Loucy (cell line): ENCODE results near the gene SMYD1.

Source experiments
- H2AFZ ChIP-seq: fragments of 200-600 bp; sonication (generic); 2 replicates; pipeline ENCODE4 v1.6.0; 2016; ENCODE audit warnings: antibody characterized with exemption, mild to moderate bottlenecking, low read length, moderate library complexity
- H3F3A ChIP-seq: fragments of 200-600 bp; 2 replicates; pipeline ENCODE4 v1.6.0; 2016; ENCODE audit warnings: antibody characterized with exemption, low read depth, mild to moderate bottlenecking
- H3K27me3 ChIP-seq: fragments of 200-600 bp; sonication (generic); 2 replicates; pipeline ENCODE4 v1.6.1; 2014; ENCODE audit warnings: low read length, mild to moderate bottlenecking; ENCODE audit not compliant: insufficient read depth, poor library complexity, severe bottlenecking
- H3K36me3 ChIP-seq: fragments of 200-600 bp; sonication (generic); 2 replicates; pipeline ENCODE4 v1.6.1; 2016; ENCODE audit warnings: low read length; ENCODE audit not compliant: insufficient read depth
- H3K4me1 ChIP-seq: fragments of 200-600 bp; sonication (generic); 2 replicates; pipeline ENCODE4 v1.5.1; 2014; ENCODE audit warnings: low read length, mild to moderate bottlenecking; ENCODE audit not compliant: insufficient read depth, poor library complexity, severe bottlenecking
- H3K4me2 ChIP-seq: fragments of 200-600 bp; sonication (generic); 2 replicates; pipeline ENCODE4 v1.6.0; 2014; ENCODE audit warnings: antibody characterized with exemption, low read length, low read depth, mild to moderate bottlenecking; ENCODE audit not compliant: poor library complexity, severe bottlenecking
- H3K4me3 ChIP-seq: fragments of 200-600 bp; sonication (generic); 2 replicates; pipeline ENCODE4 v1.5.1; 2014; ENCODE audit warnings: low read length, mild to moderate bottlenecking, mixed read lengths; ENCODE audit not compliant: poor library complexity, severe bottlenecking
- H3K79me2 ChIP-seq: fragments of 200-600 bp; sonication (generic); 2 replicates; pipeline ENCODE4 v1.6.1; 2014; ENCODE audit warnings: low read length; ENCODE audit not compliant: insufficient read depth
- H3K9ac ChIP-seq: fragments of 200-600 bp; sonication (generic); 2 replicates; pipeline ENCODE4 v1.6.0; 2014; ENCODE audit warnings: mild to moderate bottlenecking, low read depth, low read length, moderate library complexity; ENCODE audit not compliant: poor library complexity, severe bottlenecking
- H3K9me2 ChIP-seq: fragments of 200-600 bp; sonication (generic); replicated peaks from 2 replicates; pipeline ENCODE4 v1.6.1; 2016; ENCODE audit warnings: low read depth, low read length, mixed read lengths
- H3K9me3 ChIP-seq: fragments of 200-600 bp; sonication (generic); 2 replicates; pipeline ENCODE4 v1.6.1; 2014; ENCODE audit warnings: mild to moderate bottlenecking, antibody characterized with exemption, low read length, low read depth; ENCODE audit not compliant: insufficient read depth
- H4K20me1 ChIP-seq: fragments of 200-600 bp; sonication (generic); 2 replicates; pipeline ENCODE4 v1.6.0; 2014; ENCODE audit warnings: antibody characterized with exemption, low read length, mild to moderate bottlenecking; ENCODE audit not compliant: insufficient read depth, poor library complexity, severe bottlenecking
- CTCF ChIP-seq: fragments of 200-600 bp; sonication (generic); conservative IDR thresholded peaks from 2 replicates; pipeline ENCODE4 v1.5.1; 2014; ENCODE audit warnings: mild to moderate bottlenecking, antibody characterized with exemption, low read length
- EZH2phosphoT487 ChIP-seq: fragments of 200-600 bp; IDR thresholded peaks from 2 replicates; pipeline ENCODE4 v1.6.1; 2018; ENCODE audit warnings: antibody characterized with exemption, mild to moderate bottlenecking, moderate library complexity, borderline replicate concordance

The SMYD1 gene

DNA sequence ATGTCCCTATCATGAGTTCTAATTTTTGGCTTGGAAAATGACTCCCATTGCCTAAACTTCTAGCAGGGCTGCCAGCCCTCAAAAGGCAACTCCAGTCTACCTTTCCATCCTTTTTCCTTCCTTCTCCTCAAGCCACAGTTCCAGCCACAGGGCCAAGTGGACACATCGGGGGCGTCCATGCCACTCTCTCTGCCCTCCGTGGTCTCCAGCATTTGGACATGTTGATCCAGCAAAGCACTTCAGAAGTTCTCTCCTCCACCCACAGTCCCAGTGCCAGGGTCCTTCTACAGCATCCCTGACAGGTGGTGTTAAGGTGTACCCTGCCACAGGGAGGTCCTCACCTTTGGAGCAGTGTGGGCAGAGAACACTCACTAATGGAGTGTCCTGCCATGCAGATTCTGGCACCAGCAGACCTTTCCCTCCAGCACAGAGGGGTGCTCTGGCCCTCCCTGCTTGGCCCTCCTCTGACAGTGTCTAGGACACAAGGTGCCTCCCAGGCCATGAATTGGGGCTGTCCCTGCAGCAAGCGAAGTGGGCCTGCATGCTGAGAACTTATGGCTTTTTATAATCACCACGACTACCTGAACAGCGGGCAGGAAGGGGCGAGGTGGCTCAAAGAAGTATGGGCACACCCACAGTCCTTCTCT, 61.8 kb downstream of the SMYD1 start:
- TF ChIP-seq CTCF (no peak), EZH2phosphoT487 (no peak)
- Histone ChIP-seq H4K20me1 (no peaks in the 10 kb centered on the region), H3K79me2 (no peaks in the 10 kb centered on the region), H3K36me3 (no peaks in the 10 kb centered on the region), H3F3A (no peaks in the 10 kb centered on the region), H3K4me3 (no peak overlapping the region), H3K4me2 (no peak overlapping the region), H3K9me2 (no peaks in the 10 kb centered on the region), H3K9me3 (no peaks in the 10 kb centered on the region), H3K4me1 (no peaks in the 10 kb centered on the region), H3K9ac (no peak overlapping the region), H2AFZ (no peak overlapping the region), H3K27me3 (no peaks in the 10 kb centered on the region)

DNA sequence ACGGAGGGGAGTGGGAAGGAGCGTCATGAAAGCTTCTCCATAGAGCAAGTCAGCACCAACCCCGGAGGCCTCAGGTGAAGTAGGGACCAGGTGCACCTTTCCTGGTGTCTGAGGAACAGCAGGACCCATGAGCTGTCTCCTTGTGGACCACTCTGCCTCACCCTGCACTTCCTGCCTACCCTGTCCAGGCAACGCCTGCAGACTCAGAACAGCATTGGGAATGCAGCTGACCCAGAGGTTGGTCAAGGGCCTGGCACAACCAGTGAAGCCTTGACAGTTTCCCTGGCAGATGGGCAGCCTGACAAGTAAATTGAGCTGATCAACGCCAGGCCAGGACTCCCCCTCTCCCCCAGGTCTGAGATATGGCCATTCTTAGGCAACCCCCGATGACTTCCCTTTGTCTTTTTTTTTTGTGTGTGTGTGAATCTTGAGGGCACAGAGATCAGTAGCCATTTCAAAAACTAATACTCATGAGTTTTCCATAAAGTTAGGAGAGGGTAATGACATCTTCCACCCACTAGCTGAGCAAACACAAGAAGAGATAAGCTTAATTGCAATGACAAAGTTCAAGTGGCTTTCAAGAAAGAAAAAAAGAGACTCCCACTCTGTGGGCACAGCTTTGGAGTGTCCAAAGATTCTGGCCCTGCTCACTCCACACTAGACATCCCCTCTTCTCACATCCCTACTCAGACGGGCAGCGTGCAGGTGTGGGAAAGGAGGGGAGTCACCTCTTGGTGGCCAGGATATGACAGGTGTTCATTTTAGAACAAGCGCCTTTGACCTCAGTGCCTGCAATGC, 63.8 kb downstream of the SMYD1 start:
- no peaks in the 10 kb centered on the region for H3F3A ChIP-seq
- H3K4me1 ChIP-seq: no peaks in the 10 kb centered on the region
- H2AFZ ChIP-seq: no peak overlapping the region
- H3K4me2 ChIP-seq: no peak overlapping the region
- H3K9ac ChIP-seq: no peak overlapping the region
- no peaks in the 10 kb centered on the region for H4K20me1 ChIP-seq
- TF ChIP-seq EZH2phosphoT487: no peak
- TF ChIP-seq CTCF: no peak
- no peaks in the 10 kb centered on the region for H3K27me3 ChIP-seq
- no peaks in the 10 kb centered on the region for H3K36me3 ChIP-seq
- H3K79me2 ChIP-seq: no peaks in the 10 kb centered on the region
- no peaks in the 10 kb centered on the region for H3K9me3 ChIP-seq
- H3K4me3 ChIP-seq: no peak overlapping the region
- no peaks in the 10 kb centered on the region for H3K9me2 ChIP-seq

DNA sequence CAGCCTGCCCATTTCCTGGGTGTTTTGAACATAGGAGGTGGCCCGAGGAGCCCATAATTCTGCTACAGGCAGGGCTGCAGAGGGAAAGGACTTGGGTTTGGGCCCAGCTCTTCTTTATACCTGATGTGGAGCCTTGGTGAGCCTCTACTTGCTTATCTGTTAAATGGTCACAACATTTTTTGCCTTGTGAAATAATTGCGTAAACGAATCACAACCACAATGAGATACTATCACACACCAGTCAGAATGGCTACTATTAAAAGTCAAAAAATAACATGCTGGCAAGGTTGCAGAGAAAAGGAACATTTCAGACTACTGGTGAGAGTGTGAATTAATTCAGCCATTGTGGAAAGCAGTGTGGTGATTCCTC, 64.4 kb downstream of the SMYD1 start:
- Histone ChIP-seq H3K9me2 (no peaks in the 10 kb centered on the region), H3F3A (no peaks in the 10 kb centered on the region), H3K9me3 (no peaks in the 10 kb centered on the region), H4K20me1 (no peaks in the 10 kb centered on the region), H2AFZ (no peak overlapping the region), H3K4me2 (no peak overlapping the region), H3K9ac (no peak overlapping the region), H3K79me2 (no peaks in the 10 kb centered on the region), H3K27me3 (no peaks in the 10 kb centered on the region), H3K4me3 (no peak overlapping the region), H3K36me3 (no peaks in the 10 kb centered on the region), H3K4me1 (no peaks in the 10 kb centered on the region)
- TF ChIP-seq CTCF: no peak
- no peak for TF ChIP-seq EZH2phosphoT487
